Liver (tissue), 9 donors: ENCODE measurements around the gene RPP25L. TPM values are rescaled to one million over a fixed set of nuclear protein-coding genes. Genes with fewer than 3 reads are reported as not detected.

Source experiments
- DNase-seq: peaks from one replicate; pipeline ENCODE4 v3.0.0-alpha.2; 2017; ENCODE audit warnings: low spot score
- H3K27ac ChIP-seq, 2 donors: one replicate each; pipeline ENCODE4 v1.7.0; 2013; ENCODE audit warnings: inconsistent platforms in 2 of 2, low read length in 2 of 2, control low read depth in 1 of 2, low read depth in 1 of 2, mild to moderate bottlenecking in 1 of 2
- H3K27me3 ChIP-seq, 4 donors: one replicate each; pipeline versions ENCODE4 v1.6.1 to v1.7.0; 2013; ENCODE audit warnings: low read length in 3 of 4, inconsistent platforms in 1 of 4, mild to moderate bottlenecking in 1 of 4, moderate library complexity in 1 of 4; ENCODE audit not compliant: control insufficient read depth in 4 of 4, insufficient read depth in 4 of 4
- H3K36me3 ChIP-seq, 4 donors: one replicate each; pipeline versions ENCODE4 v1.6.1 to v1.7.0; 2013; ENCODE audit warnings: low read length in 3 of 4, mild to moderate bottlenecking in 3 of 4, low read depth in 1 of 4, moderate library complexity in 1 of 4; ENCODE audit not compliant: control insufficient read depth in 4 of 4, insufficient read depth in 3 of 4
- H3K4me1 ChIP-seq, 4 donors: one replicate each; pipeline versions ENCODE4 v1.6.1 to v1.7.0; 2013; ENCODE audit warnings: low read length in 3 of 4, mild to moderate bottlenecking in 3 of 4, moderate library complexity in 1 of 4; ENCODE audit not compliant: control insufficient read depth in 4 of 4, insufficient read depth in 4 of 4
- H3K4me3 ChIP-seq, 3 donors: one replicate each; pipeline versions ENCODE4 v1.6.1 to v1.7.0; 2013; ENCODE audit warnings: low read length in 3 of 3, control low read depth in 1 of 3, low read depth in 1 of 3, mild to moderate bottlenecking in 1 of 3
- H3K9ac ChIP-seq, 2 donors: one replicate each; pipeline ENCODE4 v1.7.0; 2013; ENCODE audit warnings: low read length in 2 of 2, mild to moderate bottlenecking in 2 of 2, moderate library complexity in 2 of 2, control low read depth in 1 of 2, low read depth in 1 of 2
- H3K9me3 ChIP-seq, 4 donors: one replicate each; pipeline versions ENCODE4 v1.6.1 to v1.7.0; 2013; ENCODE audit warnings: low read length in 3 of 4; ENCODE audit not compliant: control insufficient read depth in 4 of 4
- ATF3 ChIP-seq: IDR thresholded peaks from 2 replicates; pipeline ENCODE4 v1.6.1; 2016; ENCODE audit warnings: antibody characterized with exemption
- CTCF ChIP-seq: fragments of 150-350 bp; IDR thresholded peaks from 2 replicates; pipeline ENCODE4 v1.5.1; 2017; ENCODE audit warnings: improper control_type of control experiment, low read depth, low read length; ENCODE audit not compliant: missing input control
- EGR1 ChIP-seq, 2 donors: IDR thresholded peaks; 2 replicates each; pipeline ENCODE4 v1.6.1; 2016 to 2018; ENCODE audit warnings: antibody characterized with exemption in 2 of 2, low read depth in 2 of 2
- FOXA1 ChIP-seq: IDR thresholded peaks from 2 replicates; pipeline ENCODE4 v1.6.1; 2016; ENCODE audit warnings: antibody characterized with exemption
- FOXA2 ChIP-seq: IDR thresholded peaks from 2 replicates; pipeline ENCODE4 v1.6.1; 2016; ENCODE audit warnings: antibody characterized with exemption
- GABPA ChIP-seq, 2 donors: IDR thresholded peaks in 1 of 2; conservative IDR thresholded peaks in 1 of 2; 2 replicates each; pipeline ENCODE4 v1.6.1; 2016; ENCODE audit warnings: antibody characterized with exemption in 2 of 2, mild to moderate bottlenecking in 1 of 2, moderate library complexity in 1 of 2
- HNF4A ChIP-seq, 2 donors: conservative IDR thresholded peaks; 2 replicates each; pipeline ENCODE4 v1.6.1; 2016; ENCODE audit warnings: antibody characterized with exemption in 2 of 2, mild to moderate bottlenecking in 2 of 2
- HNF4G ChIP-seq: IDR thresholded peaks from 2 replicates; pipeline ENCODE4 v1.6.1; 2016; ENCODE audit warnings: antibody characterized with exemption
- JUND ChIP-seq, 2 donors: IDR thresholded peaks; 2 replicates each; pipeline ENCODE4 v1.6.1; 2016; ENCODE audit warnings: antibody characterized with exemption in 2 of 2
- MAX ChIP-seq: IDR thresholded peaks from 2 replicates; pipeline ENCODE4 v1.6.1; 2016; ENCODE audit warnings: antibody characterized with exemption
- NR2F2 ChIP-seq: IDR thresholded peaks from 2 replicates; pipeline ENCODE4 v1.6.1; 2016; ENCODE audit warnings: antibody characterized with exemption
- RAD21 ChIP-seq, 2 donors: IDR thresholded peaks; 2 replicates each; pipeline ENCODE4 v1.6.1; 2016; ENCODE audit warnings: antibody characterized with exemption in 2 of 2, mild to moderate bottlenecking in 2 of 2
- REST ChIP-seq: IDR thresholded peaks from 2 replicates; pipeline ENCODE4 v1.6.1; 2016; ENCODE audit warnings: antibody characterized with exemption, mild to moderate bottlenecking
- RXRA ChIP-seq, 2 donors: IDR thresholded peaks; 2 replicates each; pipeline ENCODE4 v1.6.1; 2017 to 2018; ENCODE audit warnings: antibody characterized with exemption in 2 of 2, mild to moderate bottlenecking in 1 of 2
- SP1 ChIP-seq: IDR thresholded peaks from 2 replicates; pipeline ENCODE4 v1.6.1; 2018; ENCODE audit warnings: antibody characterized with exemption, mild to moderate bottlenecking
- YY1 ChIP-seq: IDR thresholded peaks from 2 replicates; pipeline ENCODE4 v1.6.1; 2016; ENCODE audit warnings: antibody characterized with exemption, mild to moderate bottlenecking
- ZBTB33 ChIP-seq: IDR thresholded peaks from 2 replicates; pipeline ENCODE4 v1.6.1; 2016; ENCODE audit warnings: antibody characterized with exemption
- WGBS: extraction: QIAGEN DNeasy Blood & Tissue Kit; methylation state at CpG from one replicate; pipeline ENCODE4 v1.1.7; 2013; 5-methylcytosine and 5-hydroxymethylcytosine counted together
- polyA plus RNA-seq, 2 donors: library from polyadenylated mRNA; stranded (reverse) in 1 of 2; unstranded in 1 of 2; fragments of 200-250 nt in 1 of 2; fragments of >200 nt in 1 of 2; fragmentation: Nextera tagmentation in 1 of 2; extraction: Ambion mirVana in 1 of 2; gene quantifications; one replicate each; pipeline versions ENCODE4 v1.2.1 to v1.2.3, GENCODE V29; 2013 to 2015
- total RNA-seq, 2 donors: library from RNA; depleted of rRNA; stranded (reverse); fragments of >200 nt; gene quantifications; one replicate each; pipeline ENCODE4 v1.2.3, GENCODE V29; 2014
- donor health status: healthy.
- donor health status: healthy.
- donor health status: healthy.
- donor health status: healthy.
- donor health status: healthy.

The RPP25L gene
- total and polyA plus RNA-seq, 4 donors, result 18.6 to 33.4 (median 24.2) TPM

- no peak for TF ChIP-seq HNF4G
- no peak for TF ChIP-seq NR2F2
- peak in 1 of 2 donors; percentile 20 for TF ChIP-seq HNF4A (conservative IDR thresholded peaks at IDR 0.05)
- TF ChIP-seq MAX, result no peak
- no peak for TF ChIP-seq FOXA1
- peak in 1 of 2 donors; percentile 14 for TF ChIP-seq RXRA (IDR thresholded peaks at IDR 0.05)
- TF ChIP-seq RAD21 (IDR thresholded peaks at IDR 0.05), result no peak
- no peak for TF ChIP-seq EGR1 (IDR thresholded peaks at IDR 0.05; ENCODE audit: low read depth in 2 of 2)
Measured at GRCh38 chr9:34650816-34651215, 38.9 kb upstream of the RPP25L start (continued).

GRCh38 chr9:34648673-34649072, 36.8 kb upstream of the RPP25L start:
- Histone ChIP-seq H3K27ac (peak overlapping the region; percentile 3 to 86), H3K4me3 (no peak overlapping the region)
- 91% methylated on average over 8 of the region's 8 CpGs for WGBS

More at GRCh38 chr9:34648673-34649072, 36.8 kb upstream of the RPP25L start:
- Histone ChIP-seq H3K36me3 (peaks cover 0 to 15% (median 10%) of the 10 kb centered on the region in 4 donors), H3K9ac (no peak overlapping the region), H3K4me1 (peaks cover 18 to 91% (median 82%) of the 10 kb centered on the region in 4 donors), H3K9me3 (no peaks in the 10 kb centered on the region), H3K27me3 (no peaks in the 10 kb centered on the region)
- TF ChIP-seq ZBTB33 (no peak), HNF4A (conservative IDR thresholded peaks at IDR 0.05) (no peak), REST (no peak), HNF4G (no peak), NR2F2 (no peak), SP1 (no peak), FOXA2 (no peak), CTCF (no peak), MAX (no peak), YY1 (no peak), ATF3 (no peak), JUND (IDR thresholded peaks at IDR 0.05) (no peak), GABPA (IDR thresholded peaks at IDR 0.05 in 1 of 2, conservative IDR thresholded peaks at IDR 0.05 in 1 of 2) (no peak)
- no peak for DNase-seq
